ENCODE data around the gene OXLD1.
"Not testable (repeated sequence)": the region's sequence is repeated elsewhere in the genome, so short reads cannot be mapped to it uniquely, and the experiment has no call there.

Gene OXLD1

GRCh38 chr17:81682565-81683207, 16.3 kb upstream of the OXLD1 start:
- no peak for DNase-seq

GRCh38 chr17:81681672-81682071, 15.3 kb upstream of the OXLD1 start:
- DNase-seq = no peak

DNA sequence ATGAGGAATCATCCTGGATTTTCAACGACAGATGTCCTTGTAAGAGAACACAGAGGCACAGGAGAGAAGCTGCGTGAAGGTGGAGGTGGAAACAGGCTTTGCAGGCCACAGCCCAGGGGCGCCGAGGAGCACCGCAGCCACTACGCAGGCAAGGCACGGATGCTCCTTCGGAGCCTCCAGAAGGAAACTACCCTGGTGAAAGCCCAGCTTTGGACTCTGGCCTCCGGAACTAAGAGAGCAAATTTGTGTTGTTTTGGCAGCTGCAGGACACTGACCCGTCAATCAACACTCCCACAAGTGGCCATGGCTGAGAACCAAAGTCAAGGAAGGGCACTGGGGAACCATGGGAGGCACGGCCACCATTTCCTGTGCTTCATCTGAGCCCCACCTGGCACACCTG, 13.7 kb upstream of the OXLD1 start:
- no peak for DNase-seq

- no peak for DNase-seq
These were observed 10.5 kb upstream of the OXLD1 start for GRCh38 chr17:81676906-81677305.

DNA sequence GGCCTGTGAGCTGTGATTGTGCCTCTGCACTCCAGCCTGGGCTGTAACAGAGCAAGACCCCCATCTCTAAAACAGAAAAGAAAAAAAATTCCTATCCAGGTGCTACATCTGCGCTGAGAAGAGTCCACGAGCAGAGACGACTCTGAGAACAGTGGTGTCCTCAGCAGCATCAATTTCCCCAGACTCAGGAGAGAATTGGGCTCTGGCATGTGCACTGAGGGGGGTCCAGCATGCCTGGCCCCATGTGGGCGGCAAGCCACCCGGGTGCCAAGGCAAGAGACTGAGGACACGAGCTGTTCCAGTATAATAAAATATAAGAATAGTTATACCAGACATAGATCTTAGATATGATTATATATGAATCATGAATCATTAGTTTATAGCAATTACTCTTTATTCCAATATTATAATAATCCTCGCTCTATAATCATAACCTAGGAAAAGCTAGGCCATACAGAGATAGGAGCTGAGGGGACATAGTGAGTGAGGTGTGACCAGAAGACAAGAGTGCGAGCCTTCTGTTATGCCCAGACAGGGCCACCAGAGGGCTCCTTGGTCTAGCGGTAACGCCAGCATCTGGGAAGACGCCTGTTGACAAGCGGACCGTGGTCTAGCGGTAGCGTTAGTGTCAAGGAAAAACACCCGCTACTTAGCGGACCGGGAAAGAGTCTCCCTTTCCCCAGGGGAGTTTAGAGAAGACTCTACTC, 9.3 kb upstream of the OXLD1 start:
- DNase-seq = not testable (repeated sequence)

- no peak for DNase-seq
These were observed 7.3 kb upstream of the OXLD1 start for GRCh38 chr17:81673561-81674258.

- DNase-seq = no peak
These were observed 6.5 kb upstream of the OXLD1 start for GRCh38 chr17:81672954-81673353.

DNA sequence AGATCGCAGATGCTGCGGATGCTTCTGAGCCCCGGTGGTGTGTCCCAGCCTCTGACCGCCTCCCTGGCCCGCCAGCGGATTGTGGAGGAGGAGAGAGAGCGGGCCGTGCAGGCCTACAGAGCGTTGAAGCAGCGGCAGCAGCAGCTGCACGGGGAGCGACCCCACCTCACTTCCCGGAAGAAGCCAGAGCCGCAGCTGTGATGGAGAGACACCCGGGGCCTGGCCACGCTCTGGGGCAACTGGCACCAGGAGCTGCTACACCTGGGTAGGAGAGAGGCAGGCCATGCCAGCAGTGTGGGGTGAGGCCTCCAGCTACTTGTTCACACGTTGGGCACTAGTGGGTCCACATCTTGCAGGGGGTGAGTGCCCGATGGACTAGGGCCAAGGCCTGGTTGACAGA, 6.1 kb upstream of the OXLD1 start:
- no peak for DNase-seq

GRCh38 chr17:81667754-81668153, 1.3 kb upstream of the OXLD1 start:
- no peak for DNase-seq

GRCh38 chr17:81666092-81666341, 388 bp downstream of the OXLD1 start:
- DNase-seq = no peak

DNA sequence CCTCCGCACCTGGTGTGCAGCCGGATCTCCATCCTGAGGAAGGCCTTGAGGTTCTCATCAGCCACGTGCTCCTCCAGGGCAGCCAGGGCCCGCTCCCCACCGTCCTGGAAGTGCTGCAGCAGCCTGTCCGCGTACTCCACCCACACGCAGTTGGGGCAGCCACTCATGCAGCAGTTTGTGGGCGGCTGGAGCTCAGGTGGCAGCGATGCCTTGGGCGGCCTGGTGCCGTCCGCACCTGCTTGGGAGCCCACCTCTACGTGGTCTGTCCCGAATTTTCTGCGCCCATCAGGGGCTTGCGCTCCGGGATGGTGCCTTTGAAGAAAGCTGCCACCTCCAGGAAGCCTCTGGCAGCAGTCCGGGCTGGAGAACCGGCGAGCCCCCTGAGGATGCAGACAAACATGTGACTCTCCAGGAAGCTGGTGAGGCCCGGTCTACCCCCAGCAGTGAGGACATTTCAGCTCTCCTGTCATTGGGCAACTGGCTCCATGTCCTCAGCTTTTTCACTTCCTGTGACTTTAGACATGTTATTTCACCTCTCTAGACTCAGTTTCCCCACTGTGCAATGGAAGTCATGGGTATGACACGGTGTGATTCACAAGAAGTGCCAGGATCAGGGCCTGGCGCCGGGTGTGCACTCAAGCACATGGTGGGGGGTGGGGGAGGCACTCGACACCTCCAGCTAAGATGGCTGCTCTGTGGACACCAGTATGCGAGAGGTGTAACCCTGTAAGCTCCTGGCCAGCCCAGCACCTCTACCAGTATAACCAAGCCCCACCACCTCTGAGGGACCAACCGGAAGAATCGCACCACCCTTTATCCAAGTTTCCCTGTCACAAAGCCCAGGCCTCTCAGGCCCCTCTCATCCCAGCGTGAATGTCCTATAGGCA, 957 bp downstream of the OXLD1 start:
- no peak for DNase-seq

GRCh38 chr17:81664051-81664470, 2.3 kb downstream of the OXLD1 start:
- no peak for DNase-seq

GRCh38 chr17:81662002-81662401, 4.4 kb downstream of the OXLD1 start:
- no peak for DNase-seq

GRCh38 chr17:81660441-81660840, 6.0 kb downstream of the OXLD1 start:
- no peak for DNase-seq

DNA sequence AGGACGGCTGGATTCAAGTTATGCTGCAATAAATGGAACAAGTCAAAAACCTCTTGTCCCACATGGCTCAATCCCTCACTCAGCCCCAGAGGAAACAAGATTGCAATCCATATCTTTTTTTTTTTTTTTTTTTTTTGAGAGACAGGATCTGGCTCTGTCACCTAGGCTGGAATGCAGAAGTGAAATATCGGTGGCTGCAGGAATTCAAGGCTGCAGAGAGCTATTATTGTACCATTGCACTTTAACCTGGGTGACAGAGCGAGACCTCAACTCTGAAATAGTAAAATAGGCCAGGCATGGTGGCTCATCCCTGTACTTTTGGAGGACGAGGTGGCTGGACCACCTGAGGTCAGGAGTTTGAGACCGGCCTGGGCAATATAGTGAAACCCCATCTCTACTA, 7.4 kb downstream of the OXLD1 start:
- no peak for DNase-seq

DNA sequence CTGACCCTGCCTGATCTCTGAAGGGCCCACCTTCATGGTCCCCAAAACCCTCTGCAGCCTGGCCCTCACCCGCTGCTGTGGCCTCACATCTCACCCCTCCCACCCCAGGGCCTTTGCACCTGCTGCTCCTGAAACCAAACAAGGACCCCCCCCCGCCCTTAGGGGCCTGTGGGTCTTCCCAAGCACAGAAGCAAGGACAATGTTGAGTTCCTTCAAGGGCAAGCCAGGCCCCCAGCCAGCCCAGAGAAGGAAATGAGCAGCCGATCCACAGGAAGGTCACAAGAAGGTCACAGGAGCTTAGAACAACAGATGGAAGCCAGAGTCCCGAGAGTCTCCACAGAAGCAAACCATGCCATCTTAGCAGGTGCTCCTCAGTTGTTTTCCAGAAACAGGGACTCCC, 9.6 kb downstream of the OXLD1 start:
- no peak for DNase-seq

DNA sequence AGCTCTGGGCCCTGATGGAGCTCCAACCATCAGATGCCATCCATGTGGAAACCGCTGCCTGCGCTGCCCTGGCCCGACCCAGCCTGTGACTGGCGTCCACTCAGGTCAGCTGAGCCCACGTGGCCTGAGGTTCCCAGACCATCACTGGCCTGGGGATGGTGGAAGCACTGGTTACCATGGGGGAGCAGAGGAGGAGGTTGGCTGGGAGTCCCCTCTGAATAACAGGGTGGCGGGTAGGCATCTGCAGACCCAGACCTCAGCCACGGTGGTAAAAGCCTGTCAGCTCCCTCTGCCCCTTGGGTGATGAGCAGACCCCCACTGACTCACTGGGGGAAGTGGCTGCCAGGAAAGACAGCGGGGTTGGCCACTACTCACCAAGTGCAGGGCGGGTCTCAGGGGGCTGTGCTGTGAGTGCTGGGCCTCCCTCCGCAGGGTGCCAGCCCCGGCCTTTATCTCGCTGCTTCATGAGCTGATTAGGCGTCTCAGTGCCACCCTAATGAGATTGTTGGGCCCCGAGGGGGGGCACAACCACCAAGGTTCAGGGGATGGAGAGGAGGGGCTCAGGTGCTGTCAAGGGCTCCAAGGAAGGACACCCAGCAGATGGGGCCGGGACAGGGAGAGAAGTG, 10.2 kb downstream of the OXLD1 start, which contains the start of gene PDE6G:
Gene PDE6G, minus strand, starts transcription at position 425 of the 626 bp plus-strand sequence. CDS start 3,237 bp downstream, outside the sequence.
- no peak for DNase-seq

DNA sequence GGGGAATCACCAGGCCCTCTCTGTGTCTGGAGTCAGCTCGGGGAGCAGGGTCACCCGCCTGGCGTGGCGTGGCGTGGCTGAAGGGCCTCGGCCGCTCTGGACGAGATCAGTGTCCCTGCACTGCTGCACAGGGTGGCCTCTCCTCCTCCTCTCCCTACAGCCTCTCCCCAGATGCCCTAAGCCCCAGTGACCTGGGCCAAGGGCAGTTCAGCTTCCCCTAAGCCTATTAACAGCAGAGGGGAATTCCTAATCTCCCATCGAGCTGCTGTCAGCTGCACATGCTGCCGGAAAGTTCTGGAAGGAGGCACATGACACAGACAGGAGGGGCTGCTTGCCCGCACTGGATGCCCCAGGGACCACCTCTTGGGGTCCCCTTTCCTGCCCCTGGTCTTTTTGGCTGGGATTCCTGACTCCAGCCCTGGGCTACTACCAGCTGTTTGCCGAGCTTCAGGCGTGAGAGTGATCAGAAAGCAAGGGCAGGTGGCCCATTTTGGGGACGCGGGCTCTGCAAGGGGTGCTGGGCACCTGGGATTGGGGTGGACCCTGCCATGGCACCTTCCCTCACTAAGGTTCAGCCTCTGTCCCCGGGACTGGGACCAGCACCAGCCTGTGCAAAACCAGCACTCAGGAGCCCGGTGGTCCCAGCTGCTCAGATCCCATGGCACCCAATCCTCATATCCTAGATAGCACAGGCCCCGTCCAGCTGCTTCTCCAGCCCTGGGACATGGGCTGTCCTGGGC, 10.9 kb downstream of the OXLD1 start:
- DNase-seq = no peak

- no peak for DNase-seq
These were observed 13.3 kb downstream of the OXLD1 start for GRCh38 chr17:81652906-81653771.

- DNase-seq = no peak
These were observed 14.7 kb downstream of the OXLD1 start for GRCh38 chr17:81651692-81652091.

- DNase-seq = no peak
These were observed 15.5 kb downstream of the OXLD1 start for GRCh38 chr17:81650951-81651350.
